Measurements from ENCODE around the gene DNTT. TPM values are rescaled to one million over a fixed set of nuclear protein-coding genes. Genes with fewer than 3 reads are reported as not detected.

Gene DNTT
- total RNA-seq, 1 experiment from 2014 or later = not detected

GRCh38 chr10:96309628-96310320 lies 5.5 kb downstream of the DNTT start:
- no peak for DNase-seq (ENCODE audit: low read depth)

GRCh38 chr10:96310321-96310669 lies 6.1 kb downstream of the DNTT start:
- no peak for DNase-seq (ENCODE audit: low read depth)

DNA sequence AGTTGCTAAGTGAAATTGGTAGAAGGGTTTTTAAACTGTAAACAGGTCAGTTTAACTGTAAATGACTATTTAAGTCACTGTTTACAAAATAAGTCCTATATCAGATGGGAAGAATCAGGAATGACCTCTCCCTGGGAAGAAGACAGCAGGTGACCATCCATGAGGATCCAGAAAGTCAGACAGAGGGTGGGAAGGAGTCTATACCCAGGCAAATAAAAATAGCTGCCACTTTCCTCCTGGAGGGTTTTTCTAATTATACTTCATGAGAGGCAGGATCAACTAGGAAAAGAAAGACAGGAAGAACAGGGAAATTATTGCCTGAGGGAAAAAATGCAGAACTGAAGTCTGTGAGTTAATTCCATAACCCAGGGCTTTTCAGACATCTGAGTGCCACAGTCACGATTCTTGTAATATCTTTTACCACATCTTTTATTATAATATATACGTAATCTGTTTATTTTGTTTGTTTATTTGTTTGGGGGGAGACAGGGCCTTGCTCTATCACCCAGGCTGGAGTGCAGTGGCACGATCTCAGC lies 7.0 kb downstream of the DNTT start:
- DNase-seq (ENCODE audit: low read depth) = no peak

GRCh38 chr10:96313344-96313743 lies 9.1 kb downstream of the DNTT start:
- DNase-seq (ENCODE audit: low read depth) = no peak

GRCh38 chr10:96317067-96317833 lies 13.0 kb downstream of the DNTT start:
- no peak for DNase-seq (ENCODE audit: low read depth)

DNA sequence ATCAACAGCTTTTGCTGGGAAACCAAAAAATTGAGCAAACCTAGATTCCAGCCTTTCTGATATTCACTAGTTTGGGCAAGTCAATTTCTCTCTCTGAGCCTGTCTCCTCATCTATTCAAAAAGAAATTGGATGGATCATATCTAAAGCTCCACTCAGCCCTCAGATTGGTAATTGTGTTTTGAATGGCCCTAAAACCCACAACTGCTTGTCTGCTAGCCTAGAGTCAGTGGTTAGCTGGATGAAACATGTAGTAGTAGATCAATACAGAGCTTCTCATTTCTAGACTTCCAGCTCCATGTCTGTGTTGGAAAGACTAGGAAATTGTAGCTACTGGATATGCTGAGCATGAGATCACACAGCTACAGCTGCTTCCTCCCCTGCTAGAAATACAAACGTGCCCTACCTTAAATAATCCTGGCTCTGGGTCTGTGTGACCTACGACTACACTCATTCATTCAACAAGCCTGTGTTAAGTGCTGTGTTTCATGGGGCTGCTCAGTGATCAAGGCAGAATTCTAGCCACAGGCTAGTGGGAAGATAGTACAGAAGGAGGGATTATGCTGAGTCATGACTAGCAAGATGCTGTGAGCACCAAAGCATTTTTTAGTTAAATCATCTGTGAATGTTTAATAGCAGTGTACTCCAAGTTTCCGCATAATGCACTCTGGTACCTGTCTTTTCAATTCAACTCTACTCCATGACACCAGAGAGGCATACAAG lies 15.7 kb downstream of the DNTT start:
- DNase-seq (ENCODE audit: low read depth) = no peak

GRCh38 chr10:96321822-96322221 lies 17.6 kb downstream of the DNTT start:
- DNase-seq (ENCODE audit: low read depth) = no peak

DNA sequence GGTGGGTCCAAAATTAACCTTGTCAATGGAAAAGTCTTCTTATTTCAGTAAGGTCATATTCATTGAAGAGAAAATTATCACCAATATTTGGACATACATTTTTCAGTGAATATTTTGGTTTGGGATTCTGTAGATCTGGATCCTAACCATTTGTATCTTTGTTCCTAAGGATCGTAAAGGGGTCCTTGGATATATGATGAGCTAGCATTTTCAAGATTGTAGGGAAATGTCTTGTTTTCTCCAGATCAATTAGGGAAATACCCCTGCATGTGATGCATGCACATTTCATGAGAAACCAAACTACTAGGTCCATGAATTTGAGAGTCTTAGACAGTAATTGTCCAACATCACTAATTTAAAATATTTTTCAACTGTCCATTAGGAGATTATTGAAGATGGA lies 18.0 kb downstream of the DNTT start:
- no peak for DNase-seq (ENCODE audit: low read depth)

DNA sequence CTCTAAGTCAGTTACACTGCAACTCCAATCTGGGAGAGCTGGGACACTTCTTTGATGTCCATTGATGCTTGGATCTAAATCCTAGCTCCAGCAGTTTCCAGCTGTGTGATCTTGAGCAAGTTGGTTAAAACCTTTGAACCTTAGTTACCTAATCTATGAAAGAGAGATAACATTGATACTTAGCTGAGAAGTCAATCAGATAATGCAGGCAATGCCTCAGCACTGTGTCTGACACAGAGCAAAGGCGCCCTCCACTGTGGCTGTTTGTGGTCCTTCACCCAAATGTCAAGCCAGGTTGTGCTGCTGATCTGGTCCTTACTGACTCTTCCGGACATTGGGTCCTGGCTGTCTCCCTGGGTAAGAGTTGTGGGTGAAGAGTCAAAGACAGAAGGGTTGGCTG lies 20.2 kb downstream of the DNTT start:
- DNase-seq (ENCODE audit: low read depth) = no peak

- no peak for DNase-seq (ENCODE audit: low read depth)
Measured at GRCh38 chr10:96325719-96326373, 21.6 kb downstream of the DNTT start.

- no peak for DNase-seq (ENCODE audit: low read depth)
Measured at GRCh38 chr10:96327462-96327861, 23.2 kb downstream of the DNTT start.

GRCh38 chr10:96333101-96333500 lies 28.9 kb downstream of the DNTT start:
- no peak for DNase-seq (ENCODE audit: low read depth)

DNA sequence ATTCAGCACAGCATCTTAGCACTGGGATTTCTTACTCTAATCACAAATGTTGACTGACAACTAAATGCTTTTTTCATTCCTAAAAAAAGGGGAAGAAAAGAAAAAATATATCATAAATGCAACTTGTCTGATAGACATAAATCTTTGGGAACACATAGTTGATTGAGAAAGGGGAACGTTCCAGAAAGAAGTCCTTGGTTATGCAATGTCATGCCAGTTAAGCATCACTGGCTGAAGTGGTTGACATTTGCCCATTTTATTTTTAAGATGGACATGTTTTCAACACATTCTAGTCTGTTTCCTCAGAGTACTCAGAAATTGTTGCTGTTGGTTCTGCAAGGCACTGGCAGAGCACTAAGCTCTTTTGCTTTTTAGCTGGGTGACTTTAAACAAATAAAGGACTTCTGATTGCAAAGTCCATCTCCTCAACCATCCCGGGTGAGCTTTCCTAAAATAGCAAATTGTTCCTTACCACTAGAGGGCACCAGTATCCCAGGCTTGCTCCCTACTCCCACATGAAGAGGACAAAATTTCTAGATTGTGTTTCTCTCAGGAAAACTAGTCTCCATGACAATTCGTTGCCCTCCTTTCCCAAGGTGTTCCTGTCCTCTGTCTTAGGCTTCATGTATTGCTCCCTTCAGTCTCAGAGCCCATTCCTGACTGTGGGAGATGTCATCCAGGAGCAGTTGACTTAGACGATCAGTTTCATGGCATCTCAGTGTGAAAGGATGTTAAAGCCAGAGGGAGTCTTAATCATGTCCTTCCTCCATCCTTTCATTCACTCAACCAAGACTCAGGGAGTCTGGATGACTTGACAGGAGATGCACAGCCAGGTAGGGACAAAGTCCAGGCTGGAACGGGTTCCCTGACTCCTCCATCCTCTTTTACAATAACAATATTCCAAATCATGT lies 30.6 kb downstream of the DNTT start:
- DNase-seq (ENCODE audit: low read depth) = peak; percentile 21

GRCh38 chr10:96337106-96337505 lies 32.9 kb downstream of the DNTT start:
- no peak for DNase-seq (ENCODE audit: low read depth)

GRCh38 chr10:96338279-96338925 lies 34.2 kb downstream of the DNTT start:
- DNase-seq (ENCODE audit: low read depth) = no peak

DNA sequence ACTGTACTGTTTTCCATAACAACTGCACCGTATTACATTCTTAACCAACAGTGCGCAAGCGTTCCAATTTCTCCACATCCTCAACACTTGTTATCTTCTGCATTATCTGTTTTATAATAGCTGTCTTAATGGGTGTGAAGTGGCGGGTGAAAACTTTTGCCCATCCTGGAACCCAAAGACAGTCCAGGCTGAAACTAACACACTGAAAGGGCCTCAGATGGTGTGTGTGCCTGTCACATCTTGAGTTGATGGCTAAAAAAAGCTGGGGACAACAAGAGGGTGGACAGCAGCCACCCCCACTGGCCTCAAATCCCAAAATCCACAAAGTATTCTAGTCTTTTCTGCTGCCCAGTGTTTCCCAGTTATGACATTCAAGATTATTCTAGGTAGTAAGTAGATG lies 35.1 kb downstream of the DNTT start:
- DNase-seq (ENCODE audit: low read depth) = no peak

GRCh38 chr10:96339956-96340904 lies 36.0 kb downstream of the DNTT start:
- peak; percentile 69 for DNase-seq (ENCODE audit: low read depth)

DNA sequence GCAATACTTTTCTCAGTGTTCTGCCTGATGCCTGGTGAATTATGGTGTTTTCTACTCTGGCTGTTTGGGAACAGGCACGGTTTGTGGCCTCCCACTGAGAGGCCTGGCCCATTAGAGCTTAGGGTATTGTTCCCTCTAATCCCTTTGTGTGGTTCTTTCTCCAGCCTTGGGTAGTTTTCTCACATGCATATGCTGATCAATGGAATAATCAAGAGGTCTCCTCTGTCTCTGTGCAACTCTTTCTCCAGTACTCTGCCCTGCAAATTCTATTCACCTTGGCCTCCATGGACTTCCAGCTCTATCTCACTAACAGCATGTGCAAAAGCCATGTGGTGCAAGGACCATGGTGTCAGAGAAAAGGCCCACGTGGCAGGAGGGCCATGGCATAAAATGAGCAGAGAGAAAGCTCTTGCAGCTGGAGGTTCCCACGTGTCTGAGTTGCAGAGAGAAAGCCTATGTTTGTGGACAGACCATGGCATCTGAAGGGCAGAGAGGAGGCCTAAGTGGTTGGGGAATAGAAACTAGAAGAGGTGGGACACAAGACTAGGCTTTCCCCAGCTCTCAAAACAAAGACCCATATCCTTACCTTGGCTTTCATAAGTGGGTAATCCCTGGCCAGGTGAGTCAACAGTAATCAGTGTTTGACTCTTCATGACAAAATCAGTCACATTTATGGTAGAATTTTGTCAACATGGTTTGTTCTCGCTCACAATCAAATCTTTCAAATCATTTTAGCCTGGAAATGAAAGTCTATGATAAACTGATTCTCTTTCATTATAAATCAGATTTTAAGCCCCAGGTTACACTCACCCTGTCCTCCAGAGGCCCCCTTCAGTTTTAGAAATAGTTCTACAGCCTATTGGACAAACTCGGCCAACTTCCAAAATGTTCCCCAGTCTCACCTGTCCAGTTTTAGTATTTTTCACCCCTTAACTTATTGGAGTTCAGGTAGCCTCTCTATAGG lies 37.3 kb downstream of the DNTT start:
- DNase-seq (ENCODE audit: low read depth) = no peak

All from Daoy (cell line).